ENCODE results near the gene ENOX1. TPM values are rescaled to one million over a fixed set of nuclear protein-coding genes. Genes with fewer than 3 reads are reported as not detected.

The ENOX1 gene
- polyA plus RNA-seq, 1 donor (not counting 4 experiments of a cell fraction or from before 2014, with no cell fraction given) = 1.1 TPM

DNA sequence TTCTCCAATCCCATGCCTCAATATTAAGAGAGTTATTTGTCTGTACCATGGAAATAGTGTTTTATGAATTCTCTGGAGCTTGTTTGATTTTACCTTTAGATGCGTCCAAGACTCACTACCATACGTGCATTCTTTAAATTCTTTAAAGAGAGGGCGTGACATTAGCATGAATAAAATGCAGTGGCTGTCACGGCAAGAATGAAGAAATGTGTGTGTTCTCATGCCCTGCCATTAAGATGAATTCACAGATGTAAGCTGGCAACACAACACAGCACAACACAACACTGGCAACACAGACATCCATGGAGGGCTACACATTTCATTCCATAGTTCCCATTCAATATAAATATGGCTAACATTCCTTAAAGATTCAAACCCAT lies 213.4 kb downstream of the ENOX1 start:
- no peak for TF ChIP-seq EZH2 (IDR thresholded peaks at IDR 0.05; ENCODE audit: low read length)
- TF ChIP-seq, protein P1, sequence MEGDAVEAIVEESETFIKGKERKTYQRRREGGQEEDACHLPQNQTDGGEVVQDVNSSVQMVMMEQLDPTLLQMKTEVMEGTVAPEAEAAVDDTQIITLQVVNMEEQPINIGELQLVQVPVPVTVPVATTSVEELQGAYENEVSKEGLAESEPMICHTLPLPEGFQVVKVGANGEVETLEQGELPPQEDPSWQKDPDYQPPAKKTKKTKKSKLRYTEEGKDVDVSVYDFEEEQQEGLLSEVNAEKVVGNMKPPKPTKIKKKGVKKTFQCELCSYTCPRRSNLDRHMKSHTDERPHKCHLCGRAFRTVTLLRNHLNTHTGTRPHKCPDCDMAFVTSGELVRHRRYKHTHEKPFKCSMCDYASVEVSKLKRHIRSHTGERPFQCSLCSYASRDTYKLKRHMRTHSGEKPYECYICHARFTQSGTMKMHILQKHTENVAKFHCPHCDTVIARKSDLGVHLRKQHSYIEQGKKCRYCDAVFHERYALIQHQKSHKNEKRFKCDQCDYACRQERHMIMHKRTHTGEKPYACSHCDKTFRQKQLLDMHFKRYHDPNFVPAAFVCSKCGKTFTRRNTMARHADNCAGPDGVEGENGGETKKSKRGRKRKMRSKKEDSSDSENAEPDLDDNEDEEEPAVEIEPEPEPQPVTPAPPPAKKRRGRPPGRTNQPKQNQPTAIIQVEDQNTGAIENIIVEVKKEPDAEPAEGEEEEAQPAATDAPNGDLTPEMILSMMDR (optimal IDR thresholded peaks at IDR 0.05 in 1 of 3, IDR thresholded peaks at IDR 0.05 in 1 of 3, conservative IDR thresholded peaks at IDR 0.05 in 1 of 3; ENCODE audit: extremely low read depth in 1 of 3, insufficient read depth in 2 of 3, low read length in 3 of 3) = no peak
- Histone ChIP-seq H3K4me3 (ENCODE audit: control insufficient read depth in 2 of 3, extremely low read depth in 1 of 3, insufficient read depth in 2 of 3, low read depth in 1 of 3, low read length in 3 of 3) (no peak overlapping the region), H3K9me1 (ENCODE audit: control insufficient read depth, extremely low read depth, insufficient read depth, low read length) (no peaks in the 10 kb centered on the region), H3K27me3 (ENCODE audit: control insufficient read depth, extremely low read depth, insufficient read depth, low read length) (no peaks in the 10 kb centered on the region), H4K20me1 (ENCODE audit: control insufficient read depth, extremely low read depth, insufficient read depth, low read length) (no peaks in the 10 kb centered on the region), H2AFZ (ENCODE audit: control insufficient read depth, low read length) (peak overlapping the region; percentile 57), H3K4me2 (ENCODE audit: control insufficient read depth, extremely low read depth, insufficient read depth, low read depth, low read length) (peak overlapping the region; percentile 70), H3K4me1 (ENCODE audit: control insufficient read depth, extremely low read depth, insufficient read depth, low read length) (peaks cover 18% of the 10 kb centered on the region), H3K9me3 (ENCODE audit: control insufficient read depth, low read depth, low read length) (no peaks in the 10 kb centered on the region), H3K36me3 (ENCODE audit: control insufficient read depth in 2 of 2, extremely low read depth in 1 of 2, insufficient read depth in 2 of 2, low read length in 2 of 2) (no peaks in the 10 kb centered on the region), H3K27ac (ENCODE audit: control insufficient read depth, insufficient read depth, low read length) (no peak overlapping the region), H3K79me2 (ENCODE audit: control insufficient read depth, insufficient read depth, low read length) (no peaks in the 10 kb centered on the region), H3K9ac (ENCODE audit: control insufficient read depth, extremely low read depth, insufficient read depth, low read length) (no peak overlapping the region)
- DNase-seq (ENCODE audit: low read depth, low spot score) (no peak), FAIRE-seq (peak; percentile 43)
- dilution Hi-C loops (cut with MboI; ENCODE audit: extremely low pct_ligation_motif_present, low sequenced_read_pairs) = no loop called here

DNA sequence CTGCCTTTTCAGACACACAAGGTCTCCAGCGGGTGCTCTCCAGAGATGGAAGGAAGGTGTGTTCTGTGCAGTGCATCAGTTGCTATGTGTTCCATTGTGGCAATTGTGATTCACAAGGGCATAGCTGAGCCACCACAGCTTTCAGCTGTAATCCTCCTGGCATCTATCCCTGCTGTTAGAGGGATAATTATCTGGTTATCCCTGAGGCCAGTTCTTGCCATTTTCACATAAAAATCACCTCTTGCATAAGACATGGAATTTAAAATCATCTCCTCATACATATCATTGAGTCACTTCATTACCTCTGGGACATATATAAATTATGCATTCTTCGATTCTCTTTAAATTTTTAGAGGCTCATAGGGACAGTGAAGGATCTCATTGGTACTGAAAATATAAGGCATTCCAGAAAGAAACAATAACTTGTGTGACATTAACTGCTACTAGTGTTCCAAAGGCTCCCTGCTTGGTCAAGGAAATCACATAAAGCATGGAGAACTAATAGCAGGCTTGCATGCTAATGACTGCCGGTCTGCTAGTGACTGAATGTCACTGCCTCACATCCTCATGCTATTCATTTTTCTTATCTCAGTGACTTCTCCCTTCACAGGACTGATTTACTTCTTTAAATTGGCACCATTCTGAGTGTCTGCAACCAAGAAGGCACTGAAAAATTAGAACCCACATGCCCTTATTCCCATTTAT lies 214.0 kb downstream of the ENOX1 start:
- Histone ChIP-seq H3K79me2 (ENCODE audit: control insufficient read depth, insufficient read depth, low read length) (no peaks in the 10 kb centered on the region), H3K36me3 (ENCODE audit: control insufficient read depth in 2 of 2, extremely low read depth in 1 of 2, insufficient read depth in 2 of 2, low read length in 2 of 2) (no peaks in the 10 kb centered on the region), H2AFZ (ENCODE audit: control insufficient read depth, low read length) (no peak overlapping the region), H3K4me2 (ENCODE audit: control insufficient read depth, extremely low read depth, insufficient read depth, low read depth, low read length) (peak overlapping the region; percentile 70), H3K27ac (ENCODE audit: control insufficient read depth, insufficient read depth, low read length) (no peak overlapping the region), H3K4me1 (ENCODE audit: control insufficient read depth, extremely low read depth, insufficient read depth, low read length) (peaks cover 18% of the 10 kb centered on the region), H3K4me3 (ENCODE audit: control insufficient read depth in 2 of 3, extremely low read depth in 1 of 3, insufficient read depth in 2 of 3, low read depth in 1 of 3, low read length in 3 of 3) (no peak overlapping the region), H3K9me3 (ENCODE audit: control insufficient read depth, low read depth, low read length) (no peaks in the 10 kb centered on the region), H3K9ac (ENCODE audit: control insufficient read depth, extremely low read depth, insufficient read depth, low read length) (no peak overlapping the region), H3K9me1 (ENCODE audit: control insufficient read depth, extremely low read depth, insufficient read depth, low read length) (no peaks in the 10 kb centered on the region), H4K20me1 (ENCODE audit: control insufficient read depth, extremely low read depth, insufficient read depth, low read length) (no peaks in the 10 kb centered on the region), H3K27me3 (ENCODE audit: control insufficient read depth, extremely low read depth, insufficient read depth, low read length) (no peaks in the 10 kb centered on the region)
- dilution Hi-C loops (cut with MboI; ENCODE audit: extremely low pct_ligation_motif_present, low sequenced_read_pairs) = no loop called here
- FAIRE-seq (peak; percentile 79), DNase-seq (ENCODE audit: low read depth, low spot score) (peak; percentile 45)
- no peak for TF ChIP-seq EZH2 (IDR thresholded peaks at IDR 0.05; ENCODE audit: low read length)
- TF ChIP-seq, protein P1 (optimal IDR thresholded peaks at IDR 0.05 in 1 of 3, IDR thresholded peaks at IDR 0.05 in 1 of 3, conservative IDR thresholded peaks at IDR 0.05 in 1 of 3; ENCODE audit: extremely low read depth in 1 of 3, insufficient read depth in 2 of 3, low read length in 3 of 3) = no peak

Measured in keratinocyte (primary cell).